Pancreas (tissue), 10 donors: ENCODE results near the gene DOP1A. TPM values are rescaled to one million over a fixed set of nuclear protein-coding genes. Genes with fewer than 3 reads are reported as not detected.

Source experiments
- ATAC-seq, 4 donors: fragments of 200-7000 bp; cut with Tn5 transposase; one replicate each; pipeline versions ENCODE4 v1.8.0 to v1.9.1; 2020; ENCODE audit warnings: mild to moderate bottlenecking in 4 of 4, moderate library complexity in 4 of 4
- DNase-seq, 6 donors: peaks; one replicate each; pipeline ENCODE4 v3.0.0-alpha.2; 2020
- FAIRE-seq: peaks from 2 replicates; lab custom pipeline; 2012; peaks lifted over from hg19 to GRCh38; lab: Jason Lieb, UNC
- H3K27ac ChIP-seq, 4 donors: fragments of 200-600 bp; sonication (generic); 1 replicate in 3 of 4; 2 replicates in 1 of 4; pipeline versions ENCODE4 v1.5.0 to v1.8.0; 2020
- H3K27me3 ChIP-seq, 4 donors: fragments of 200-600 bp; one replicate each; pipeline ENCODE4 v1.8.0; 2021
- H3K36me3 ChIP-seq, 3 donors: fragments of 200-600 bp; sonication (generic) in 1 of 3; one replicate each; pipeline versions ENCODE4 v1.5.0 to v1.8.0; 2020 to 2021
- H3K4me1 ChIP-seq, 3 donors: fragments of 200-600 bp; one replicate each; pipeline ENCODE4 v1.8.0; 2021
- H3K4me3 ChIP-seq, 4 donors: fragments of 200-600 bp; sonication (generic) in 2 of 4; one replicate each; pipeline versions ENCODE4 v1.5.0 to v1.8.0; 2020 to 2021
- H3K9me3 ChIP-seq, 4 donors: fragments of 200-600 bp; one replicate each; pipeline ENCODE4 v1.8.0; 2021
- CTCF ChIP-seq, 4 donors: fragments of 200-600 bp; sonication (generic) in 3 of 4; IDR thresholded peaks; one replicate each; pipeline versions ENCODE4 v1.5.0 to v1.8.0; 2021; ENCODE audit warnings: antibody characterized with exemption in 4 of 4
- WGBS, 2 donors: extraction: QIAGEN DNeasy Blood & Tissue Kit; methylation state at CpG; one replicate each; pipeline ENCODE4 v1.1.7; 2013; 5-methylcytosine and 5-hydroxymethylcytosine counted together
- intact Hi-C, 3 donors: fragments of 100-400 bp; cut with DNase I; formaldehyde crosslinking; loops; one replicate each; pipeline versions ENCODE4 v1.11.1 to v1.14.2; 2022
- polyA plus RNA-seq, 2 donors: library from polyadenylated mRNA; stranded (reverse); fragments of 200-250 nt; gene quantifications; one replicate each; pipeline ENCODE4 v1.2.3, GENCODE V29; 2013
- total RNA-seq, 6 donors: library from RNA; stranded (reverse); fragmentation: NEBNext Ultra II Directional in 4 of 6; extraction: Animal tissue kit (Norgen Biotek cat#: 25700) in 4 of 6; gene quantifications; one replicate each; pipeline versions ENCODE4 v1.2.1 to v1.2.4, GENCODE V29; 2021 to 2023
- donor health status: healthy with polysubstance abuse.
- donor health status: DM: no; HTN: no; CAD: no; lungs with moderate emphysema.
- donor health status: DM: no; HTN: no; CAD: no.
- donor health status: control.
- donor health status: control.
- donor health status: Bipolar disorder and iron deficiency.
- donor health status: DM: yes; HTN: yes; CAD: no.
- donor health status: DM: no; HTN: no; CAD: no.
- donor health status: DM: no; HTN: no; CAD: no.
- donor health status: DM: yes; HTN: yes; CAD: no.

The DOP1A gene
- total and polyA plus RNA-seq, 8 donors: 5.9 to 16.1 (median 10.5) TPM

GRCh38 chr6:83108378-83108777 is 40.9 kb downstream of the DOP1A start:
- no peak for FAIRE-seq
- ATAC-seq: no peak
- Histone ChIP-seq H3K9me3 (no peaks in the 10 kb centered on the region), H3K36me3 (peaks cover 0 to 13% (median 0%) of the 10 kb centered on the region in 3 donors), H3K4me1 (no peaks in the 10 kb centered on the region), H3K27me3 (no peaks in the 10 kb centered on the region), H3K4me3 (no peak overlapping the region), H3K27ac (no peak overlapping the region)
- no peak for DNase-seq
- intact Hi-C loops: no loop called here
- no peak for TF ChIP-seq CTCF (IDR thresholded peaks at IDR 0.05)
- 98 to 100% methylated on average over 1 of the region's 1 CpG for WGBS, 2 donors

- intact Hi-C loops: no loop called here
- Histone ChIP-seq H3K27me3 (no peaks in the 10 kb centered on the region), H3K9me3 (no peaks in the 10 kb centered on the region), H3K36me3 (peaks cover 0 to 13% (median 0%) of the 10 kb centered on the region in 3 donors), H3K4me3 (no peak overlapping the region), H3K27ac (no peak overlapping the region), H3K4me1 (no peaks in the 10 kb centered on the region)
- ATAC-seq (no peak), FAIRE-seq (no peak), DNase-seq (no peak)
- no peak for TF ChIP-seq CTCF (IDR thresholded peaks at IDR 0.05)
- 49 to 68% methylated on average over 4 of the region's 4 CpGs for WGBS, 2 donors
Measured at GRCh38 chr6:83113258-83113657, 45.8 kb downstream of the DOP1A start.

- DNase-seq: no peak
- FAIRE-seq: no peak
- WGBS, 2 donors: 93 to 95% methylated on average over 1 of the region's 1 CpG
- Histone ChIP-seq H3K36me3 (peaks cover 0 to 18% (median 0%) of the 10 kb centered on the region in 3 donors), H3K27me3 (no peaks in the 10 kb centered on the region), H3K27ac (no peak overlapping the region), H3K9me3 (no peaks in the 10 kb centered on the region), H3K4me1 (no peaks in the 10 kb centered on the region), H3K4me3 (no peak overlapping the region)
- intact Hi-C loops: no loop called here
- no peak for ATAC-seq
- no peak for TF ChIP-seq CTCF (IDR thresholded peaks at IDR 0.05)
Measured at GRCh38 chr6:83114164-83114563, 46.7 kb downstream of the DOP1A start.

DNA sequence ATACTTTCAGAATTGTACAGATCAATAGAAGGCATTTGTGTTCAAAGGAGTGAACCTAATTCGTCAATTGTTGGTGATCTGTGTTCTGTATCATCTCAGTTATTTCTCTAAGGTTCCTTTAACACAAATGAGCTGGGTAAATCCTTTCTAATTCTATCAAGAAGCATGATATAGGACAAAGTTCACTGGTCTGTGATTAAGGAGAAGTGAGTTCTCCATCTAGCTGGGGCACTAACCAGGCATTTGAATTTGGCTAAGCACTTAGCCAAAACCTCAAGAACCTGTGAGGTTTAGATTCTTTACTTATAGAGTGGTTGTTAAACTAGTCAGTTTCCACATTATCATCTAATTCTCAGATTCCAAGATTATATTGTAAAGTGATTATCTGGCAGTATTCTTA is 50.3 kb downstream of the DOP1A start:
- intact Hi-C loops: no loop called here
- WGBS, 2 donors: 91 to 100% methylated on average over 1 of the region's 1 CpG
- no peak overlapping the region for H3K4me3 ChIP-seq
- H3K27me3 ChIP-seq: no peaks in the 10 kb centered on the region
- TF ChIP-seq CTCF (IDR thresholded peaks at IDR 0.05): no peak
- H3K27ac ChIP-seq: no peak overlapping the region
- DNase-seq (no peak), ATAC-seq (no peak), FAIRE-seq (no peak)
- no peaks in the 10 kb centered on the region for H3K4me1 ChIP-seq
- H3K36me3 ChIP-seq: peaks cover 0 to 10% (median 3%) of the 10 kb centered on the region in 3 donors
- no peaks in the 10 kb centered on the region for H3K9me3 ChIP-seq

- ATAC-seq (no peak), DNase-seq (no peak), FAIRE-seq (no peak)
- no peak for TF ChIP-seq CTCF (IDR thresholded peaks at IDR 0.05)
- H3K9me3 ChIP-seq: no peaks in the 10 kb centered on the region
- H3K36me3 ChIP-seq: peaks cover 0 to 10% (median 3%) of the 10 kb centered on the region in 3 donors
- no peaks in the 10 kb centered on the region for H3K4me1 ChIP-seq
- no peak overlapping the region for H3K27ac ChIP-seq
- 90% methylated on average over 2 of the region's 2 CpGs for WGBS, 2 donors
- no peaks in the 10 kb centered on the region for H3K27me3 ChIP-seq
- H3K4me3 ChIP-seq: no peak overlapping the region
- intact Hi-C loops: no loop called here
Measured at GRCh38 chr6:83119742-83120300, 52.4 kb downstream of the DOP1A start.
